GM19438 (cell line): ENCODE measurements around the gene PHLDA3.

Experiments used
- ATAC-seq: cut with Tn5 transposase; IDR thresholded peaks from one replicate; pipeline ENCODE4 v1.9.1; 2021; ENCODE audit warnings: low read depth; ENCODE audit not compliant: unreplicated experiment

PHLDA3 gene

DNA sequence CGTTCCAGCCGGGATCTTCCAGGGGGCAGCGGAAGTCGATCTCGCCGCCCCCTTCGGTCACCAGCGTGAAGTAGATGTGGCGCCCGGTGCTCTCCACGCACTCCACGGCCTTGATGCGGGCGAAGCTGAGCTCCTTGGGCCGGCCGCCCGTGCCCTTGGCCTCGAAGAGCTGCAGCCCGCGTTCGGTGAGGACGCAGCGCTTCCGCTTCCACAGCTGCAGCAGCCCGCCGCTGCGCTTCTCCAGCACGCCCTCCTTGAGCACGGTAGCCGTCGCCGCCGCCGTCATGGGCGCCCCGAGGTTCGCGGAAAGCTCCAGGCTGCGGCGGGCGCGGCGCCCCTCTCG lies 516 bp downstream of the PHLDA3 start:
- ATAC-seq, result peak; percentile 36

DNA sequence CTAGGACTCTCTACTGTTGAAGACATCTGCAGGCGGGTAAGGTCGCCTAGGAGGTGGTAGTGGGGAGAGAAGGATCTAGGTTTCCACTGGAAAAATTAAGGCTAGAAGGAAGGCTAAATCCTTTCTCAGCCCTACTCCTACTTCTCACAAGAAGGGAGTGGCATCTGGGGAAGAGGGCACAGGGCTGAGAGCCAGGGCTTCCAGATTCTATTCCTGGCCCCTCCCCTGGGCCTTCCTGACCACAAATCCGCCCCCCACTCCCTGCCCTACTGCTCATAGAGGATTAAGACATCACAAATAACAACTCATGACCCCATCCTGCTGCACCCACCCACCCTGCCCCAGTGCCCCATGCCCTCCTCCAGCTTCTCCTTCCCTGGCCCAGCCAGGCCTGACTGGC lies 2.5 kb downstream of the PHLDA3 start:
- no peak for ATAC-seq

DNA sequence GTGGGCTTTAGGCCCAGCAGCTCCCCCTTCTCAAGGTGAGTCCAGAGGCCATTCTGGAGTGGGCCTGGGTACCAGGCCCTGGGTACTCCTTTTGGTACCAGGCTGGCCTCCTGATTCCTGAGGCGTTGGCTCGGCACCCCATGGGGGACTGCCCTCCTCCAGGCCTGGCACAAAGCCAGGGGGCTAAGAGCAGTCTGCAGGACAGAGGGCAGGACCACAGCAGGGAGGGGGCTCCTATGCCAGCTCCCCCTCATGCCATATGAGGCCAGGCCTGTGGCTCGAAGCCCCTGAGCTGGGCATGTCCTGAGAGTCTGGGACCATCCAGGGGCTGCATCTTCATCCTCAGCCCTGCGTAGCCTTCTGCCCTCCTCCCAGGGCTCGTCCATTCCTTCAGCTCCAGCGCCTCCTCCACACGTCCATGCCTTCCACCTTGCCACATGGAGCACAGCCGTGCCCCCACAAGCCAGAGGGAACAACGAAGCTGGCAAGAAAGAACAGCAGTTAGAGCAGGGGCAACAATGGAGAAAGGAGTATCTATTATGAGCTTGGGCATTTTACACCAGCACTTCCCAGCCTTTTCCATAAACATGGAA lies 3.2 kb downstream of the PHLDA3 start:
- ATAC-seq, result no peak

DNA sequence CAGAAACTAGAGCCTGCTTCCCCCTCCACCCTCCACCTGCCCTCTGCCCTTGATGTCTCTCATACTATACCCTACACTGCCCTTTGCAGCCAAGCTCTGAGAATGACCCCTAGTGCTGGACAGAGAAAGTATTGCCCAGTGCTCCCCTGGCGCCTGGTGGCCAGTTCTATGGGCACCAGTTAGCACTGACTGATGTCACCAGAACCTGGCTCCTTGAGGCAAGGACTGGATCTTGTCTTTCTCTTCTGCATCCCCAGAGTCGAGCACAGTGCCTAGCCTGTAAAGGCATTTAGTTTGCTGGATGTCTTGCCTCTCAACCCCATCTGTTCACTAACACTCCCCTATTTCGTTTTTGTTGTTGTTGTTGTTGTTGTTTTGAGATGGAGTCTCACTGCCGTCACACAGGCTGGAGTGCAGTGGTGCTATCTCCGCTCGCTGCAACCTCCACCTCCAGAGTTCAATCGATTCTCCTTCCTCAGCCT lies 5.9 kb downstream of the PHLDA3 start:
- ATAC-seq, result no peak

DNA sequence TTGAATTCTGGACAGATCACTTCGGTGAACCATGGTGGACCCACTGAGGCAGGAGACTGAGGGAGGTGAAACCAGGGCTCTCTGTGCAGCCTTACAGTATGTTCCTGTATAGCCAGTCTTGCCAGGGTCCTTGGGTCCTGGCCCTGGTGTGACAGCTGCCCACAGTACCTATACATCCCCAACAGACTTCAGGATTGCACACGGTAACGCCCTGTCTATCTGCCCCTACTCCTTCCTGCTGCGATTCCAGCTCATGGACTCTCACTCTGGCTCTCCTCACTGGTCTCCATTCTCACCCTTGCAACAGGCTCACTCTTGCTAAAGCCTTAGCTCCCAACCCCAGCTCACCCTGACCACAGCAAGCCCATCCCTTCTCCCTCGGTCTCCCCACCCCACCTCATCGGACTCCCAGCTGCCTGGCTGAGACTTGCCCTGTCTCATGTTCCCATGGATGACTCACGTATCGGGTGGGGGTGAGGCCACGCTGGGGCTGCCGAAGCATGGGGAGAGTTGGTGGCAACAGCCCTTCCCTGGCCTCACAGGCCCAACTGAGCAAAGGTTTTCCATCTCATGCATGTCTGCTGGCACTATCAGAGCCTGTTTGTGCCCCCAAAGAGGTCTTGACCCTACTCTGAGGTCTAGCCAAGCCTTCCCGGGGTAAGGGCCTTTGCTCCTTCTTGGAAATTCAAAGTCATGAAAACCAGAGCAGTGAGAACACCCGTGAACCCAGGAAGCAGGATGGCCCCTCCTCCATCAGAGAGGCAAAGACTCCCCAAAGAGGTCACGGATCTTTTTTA lies 7.1 kb downstream of the PHLDA3 start:
- ATAC-seq, result no peak

DNA sequence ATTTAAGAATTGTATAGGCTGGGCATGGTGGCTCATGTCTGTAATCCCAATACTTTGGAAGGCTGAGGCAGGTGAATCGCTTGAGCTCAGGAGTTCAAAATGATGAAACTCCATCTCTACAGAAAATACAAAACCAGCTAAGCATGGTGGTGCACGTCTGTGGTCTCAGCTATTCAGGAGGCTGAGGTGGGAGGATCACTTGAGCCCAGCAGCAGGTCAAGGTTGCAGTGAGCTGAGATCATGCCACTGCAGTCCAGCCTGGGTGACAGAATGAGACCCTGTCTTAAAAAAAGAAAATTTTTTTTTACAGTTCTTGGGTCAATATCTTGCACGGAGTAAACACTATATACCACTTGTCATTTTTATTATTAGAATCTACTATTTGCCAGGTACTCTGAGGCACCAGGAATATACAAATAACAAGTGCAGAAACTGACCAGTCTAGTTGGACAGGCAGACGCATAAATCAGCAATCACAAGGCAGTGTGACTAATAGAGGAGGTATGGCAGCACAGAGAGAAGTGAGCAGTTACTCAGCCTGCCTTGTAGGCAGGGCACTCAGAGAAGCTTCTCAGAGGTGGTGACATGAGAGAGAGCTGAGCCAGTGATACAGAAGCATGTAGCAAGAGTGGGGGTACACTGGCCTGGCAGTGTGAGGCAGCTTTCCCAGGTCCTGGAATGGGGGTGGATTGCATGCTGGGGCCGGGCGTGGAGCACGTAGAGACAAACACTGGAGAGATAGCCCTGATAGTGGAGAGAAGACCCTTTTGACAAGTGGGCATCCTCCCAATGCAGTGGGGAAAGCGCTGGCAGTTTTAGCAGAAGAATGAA lies 8.0 kb downstream of the PHLDA3 start:
- no peak for ATAC-seq

DNA sequence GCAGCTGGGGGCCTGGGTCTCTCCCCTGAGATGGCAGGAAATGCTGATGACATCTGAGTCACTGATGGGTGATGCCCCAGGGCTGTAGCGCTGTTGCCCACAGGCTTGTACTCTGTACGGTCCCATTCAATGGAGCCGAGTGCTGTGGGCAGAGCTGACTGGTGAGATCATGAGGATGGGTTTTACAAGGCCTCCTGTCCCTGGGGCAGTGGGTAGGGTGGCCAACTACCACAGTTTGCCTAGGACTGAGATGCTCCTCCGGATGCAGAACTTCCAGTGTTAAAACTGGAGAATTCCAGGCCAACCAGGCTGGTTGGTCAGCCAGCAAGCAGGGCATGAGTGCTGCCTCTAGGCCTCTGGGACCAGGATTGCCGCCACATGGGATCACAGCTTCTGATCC lies 9.2 kb downstream of the PHLDA3 start:
- ATAC-seq, result no peak

DNA sequence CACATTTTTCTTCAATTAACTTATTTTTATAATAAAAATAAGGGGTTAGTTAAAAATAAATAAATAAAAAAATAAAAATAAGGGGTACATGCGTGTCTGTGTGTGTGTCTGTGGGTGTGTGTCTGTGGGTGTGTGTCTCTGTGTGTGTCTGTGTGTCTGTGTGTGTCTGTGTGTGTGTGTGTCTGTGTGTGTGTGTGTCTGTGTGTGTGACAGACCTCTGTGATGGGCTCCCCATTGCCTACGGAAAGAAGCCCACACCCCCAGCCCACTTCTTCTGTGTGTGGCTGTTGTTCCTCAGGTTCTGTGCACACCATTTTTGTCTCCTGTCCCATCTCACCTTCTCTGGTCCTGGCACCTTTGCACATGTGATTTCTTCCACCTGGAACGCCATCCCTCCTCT lies 9.9 kb downstream of the PHLDA3 start:
- no peak for ATAC-seq

DNA sequence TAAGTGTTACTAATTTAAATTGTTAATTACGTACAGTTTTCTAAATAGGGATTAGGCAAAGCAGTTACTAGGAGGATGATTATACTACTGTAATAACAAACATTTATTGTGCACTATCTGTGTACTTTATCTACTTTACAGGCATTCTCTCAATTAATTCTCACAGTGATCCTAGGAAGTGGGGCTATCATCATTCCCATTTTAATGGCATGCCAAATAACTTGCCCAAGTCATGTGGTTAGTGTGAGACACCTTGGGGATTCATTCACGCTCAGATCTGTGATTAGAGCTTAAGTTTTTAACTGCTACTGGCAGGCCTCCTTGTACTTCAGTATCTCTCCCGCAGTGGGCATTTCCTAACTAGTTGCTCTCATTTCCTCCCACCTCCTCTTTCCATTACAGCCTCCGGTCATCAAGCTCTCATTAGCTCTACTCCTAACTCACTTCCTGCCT lies 11.5 kb downstream of the PHLDA3 start:
- no peak for ATAC-seq

DNA sequence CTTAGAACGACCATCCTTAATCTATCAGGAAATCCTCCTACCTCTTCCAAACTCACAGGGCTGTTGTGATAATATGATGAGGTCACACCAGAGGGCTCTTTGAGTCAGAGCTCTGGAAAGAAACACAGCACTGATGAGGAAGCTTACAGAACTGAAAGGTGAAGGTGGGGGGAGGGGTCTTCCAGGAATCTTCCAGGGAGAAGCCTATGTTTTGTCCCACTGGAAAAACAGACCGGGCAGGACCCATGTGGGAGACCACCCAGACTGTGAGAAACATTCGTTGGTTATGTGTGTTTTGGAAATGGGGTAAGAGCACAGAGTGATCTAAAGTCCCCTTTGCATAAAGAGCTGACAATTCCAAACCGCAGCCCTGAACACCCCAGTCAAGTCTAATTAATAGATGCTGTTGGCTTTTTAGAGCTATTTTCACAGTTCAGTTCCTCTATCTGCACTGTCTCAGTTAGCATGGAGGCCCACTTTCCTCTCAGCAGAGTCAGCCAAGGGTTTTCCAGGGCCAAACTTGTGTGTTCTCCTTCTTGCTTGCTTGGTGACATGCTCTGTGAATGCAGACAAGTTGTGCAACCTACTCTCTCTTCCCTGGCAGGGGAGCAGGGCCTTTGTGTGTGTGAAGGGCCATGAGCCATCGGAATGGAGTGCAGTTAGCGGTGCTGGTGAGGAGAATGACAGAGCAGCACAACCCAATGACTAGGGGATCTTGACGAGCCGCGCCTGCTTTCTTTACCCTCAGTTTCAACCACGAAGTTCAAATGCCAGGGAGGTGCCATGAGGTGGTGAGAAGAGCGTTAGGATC lies 12.3 kb downstream of the PHLDA3 start:
- ATAC-seq, result no peak

DNA sequence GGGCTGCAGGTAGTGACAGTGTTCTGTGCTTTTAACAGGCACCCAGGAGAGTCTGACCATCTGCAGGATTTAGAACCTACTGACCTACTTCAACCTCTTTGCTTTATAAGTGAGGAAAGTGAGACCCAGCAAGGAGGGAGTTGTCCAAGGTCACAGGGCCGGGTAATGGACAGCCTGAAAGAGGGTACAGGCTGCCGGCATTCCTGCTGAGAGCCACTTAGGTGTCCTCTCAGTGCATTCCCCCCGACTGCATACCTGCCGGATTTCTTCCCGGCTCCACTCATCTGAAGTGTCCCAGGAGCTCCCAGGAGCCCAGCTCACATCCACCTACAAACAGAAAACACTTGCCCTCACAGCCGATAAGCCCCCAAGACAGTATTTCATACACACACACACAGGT lies 13.9 kb downstream of the PHLDA3 start:
- no peak for ATAC-seq

DNA sequence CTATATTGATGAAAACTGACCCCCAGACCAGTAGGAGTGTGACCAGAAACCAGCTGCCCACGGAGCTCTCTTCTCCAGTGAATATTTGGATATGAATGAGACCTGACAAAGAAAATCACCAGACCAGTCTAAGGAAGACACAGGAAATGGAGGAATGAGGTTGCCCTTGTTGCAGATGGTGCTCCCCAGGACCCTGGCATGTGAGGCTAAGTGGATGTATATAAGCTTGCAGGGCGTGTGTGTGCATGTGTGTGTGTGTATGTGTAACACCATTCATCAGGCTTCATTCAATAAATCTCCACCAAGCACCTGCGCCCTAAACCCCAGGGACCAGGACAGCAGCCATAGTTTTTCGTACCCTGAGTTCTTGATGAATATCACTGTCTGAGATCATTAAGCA lies 14.4 kb downstream of the PHLDA3 start:
- ATAC-seq, result no peak

DNA sequence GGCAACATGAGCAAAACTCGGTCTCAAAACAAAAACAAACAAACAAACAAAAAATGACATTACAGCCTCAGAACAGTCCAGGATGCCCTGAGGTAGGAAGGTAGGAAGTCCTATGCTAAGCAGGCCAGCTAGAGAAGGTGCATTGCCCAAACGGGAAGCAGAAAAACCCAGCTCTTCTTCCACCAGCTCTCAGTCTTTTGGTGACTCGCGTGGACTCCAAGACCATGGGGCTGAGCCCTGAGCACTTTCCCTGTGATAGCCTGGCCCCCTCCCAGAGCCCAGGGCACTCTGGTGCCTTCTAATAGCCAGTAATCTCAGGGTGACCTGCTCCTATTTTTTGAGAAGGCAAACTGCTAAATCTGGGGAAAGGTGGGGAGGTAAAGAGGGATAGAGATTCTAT lies 16.1 kb downstream of the PHLDA3 start:
- ATAC-seq, result no peak

DNA sequence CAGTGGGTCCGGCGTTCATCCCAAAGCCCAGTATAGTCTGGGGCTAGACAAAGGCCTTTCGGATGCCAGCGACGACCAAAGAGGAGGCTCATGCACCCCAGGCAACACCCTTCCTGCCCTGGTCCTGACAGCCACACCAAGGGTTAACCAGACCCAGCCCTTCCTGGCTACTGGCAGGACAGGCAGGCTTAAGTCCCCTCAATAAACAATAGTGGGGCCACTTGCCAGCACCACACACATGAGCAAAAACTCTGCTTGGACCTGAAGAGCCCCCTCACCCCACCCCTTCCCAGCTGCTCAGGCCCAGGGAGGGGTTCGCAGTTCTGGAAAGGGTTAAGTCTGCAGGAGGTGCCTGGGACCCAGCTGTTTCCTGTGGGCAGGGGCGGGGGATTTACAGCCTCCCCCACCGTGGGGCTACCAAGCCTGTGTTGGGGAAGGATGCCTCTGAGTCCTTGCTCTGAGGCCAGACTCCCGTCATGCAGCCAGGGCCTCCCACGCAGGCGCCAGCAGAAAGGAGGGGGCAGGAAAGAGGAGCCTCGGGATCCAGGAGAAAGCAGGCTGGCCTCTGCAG lies 18.2 kb downstream of the PHLDA3 start:
- ATAC-seq, result no peak

DNA sequence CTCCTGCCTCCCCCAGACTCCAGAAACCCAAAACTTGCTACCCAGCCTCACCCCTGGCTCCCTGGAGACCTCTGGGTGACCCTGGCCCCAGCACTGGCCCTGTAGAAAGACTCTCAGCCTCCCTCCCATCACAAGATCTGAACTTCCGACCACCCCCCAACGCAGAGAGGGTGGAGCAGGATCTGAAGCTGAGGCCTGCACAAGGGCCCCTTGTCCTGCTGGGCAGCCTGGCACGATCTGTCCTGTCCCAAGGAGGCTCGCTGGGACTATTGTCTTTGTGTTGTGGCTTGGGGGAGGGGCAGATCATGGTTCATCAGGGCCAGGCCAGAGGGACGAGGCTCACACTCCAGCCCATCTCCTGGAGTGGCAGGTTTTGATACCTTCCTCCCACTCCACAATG lies 20.0 kb downstream of the PHLDA3 start:
- no peak for ATAC-seq

DNA sequence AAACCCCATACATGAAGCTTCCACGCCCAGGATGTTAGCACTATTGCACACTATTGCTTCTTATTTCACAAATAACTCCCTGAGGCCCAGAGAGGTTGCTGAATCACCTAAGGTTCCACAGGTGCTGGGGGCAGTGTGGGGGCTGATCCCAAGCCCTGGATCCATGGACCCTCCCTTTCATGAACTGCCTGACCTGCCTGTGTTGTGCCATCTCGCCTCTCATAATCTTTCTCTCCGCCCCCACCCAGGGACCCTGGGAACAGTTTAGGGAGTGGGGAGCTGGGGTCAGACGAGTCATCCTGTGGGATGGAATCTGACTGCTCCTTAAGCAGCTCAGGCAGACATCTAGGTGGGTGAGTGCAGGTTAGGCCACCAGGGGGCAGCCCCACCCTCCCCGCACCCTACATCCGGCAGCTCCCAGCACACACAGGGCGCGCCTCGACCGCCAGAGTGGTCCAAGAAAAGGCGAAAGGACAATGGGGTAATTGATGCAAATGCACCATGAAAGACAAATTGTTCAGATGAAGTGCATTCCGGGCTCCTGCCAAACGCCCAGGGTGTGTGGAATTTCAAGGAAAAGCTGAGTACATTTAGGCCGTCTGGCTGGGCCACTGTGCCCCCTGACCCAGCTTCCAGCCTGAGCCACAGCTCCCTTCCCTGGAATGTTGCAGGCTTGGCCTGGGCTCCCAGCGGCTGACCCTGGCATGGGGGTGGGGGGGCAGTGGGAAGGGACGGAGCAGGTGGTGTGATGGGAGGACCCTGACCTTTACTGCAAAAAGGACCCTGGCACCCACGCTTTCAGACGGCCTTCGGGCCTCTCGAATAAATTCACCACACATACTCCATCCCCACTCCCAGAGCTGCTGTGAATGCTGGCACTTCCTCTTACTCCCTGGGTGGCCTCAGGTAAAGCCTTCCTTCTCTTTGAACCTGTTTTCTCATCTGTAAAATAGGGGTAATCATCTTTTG lies 20.8 kb downstream of the PHLDA3 start:
- no peak for ATAC-seq

DNA sequence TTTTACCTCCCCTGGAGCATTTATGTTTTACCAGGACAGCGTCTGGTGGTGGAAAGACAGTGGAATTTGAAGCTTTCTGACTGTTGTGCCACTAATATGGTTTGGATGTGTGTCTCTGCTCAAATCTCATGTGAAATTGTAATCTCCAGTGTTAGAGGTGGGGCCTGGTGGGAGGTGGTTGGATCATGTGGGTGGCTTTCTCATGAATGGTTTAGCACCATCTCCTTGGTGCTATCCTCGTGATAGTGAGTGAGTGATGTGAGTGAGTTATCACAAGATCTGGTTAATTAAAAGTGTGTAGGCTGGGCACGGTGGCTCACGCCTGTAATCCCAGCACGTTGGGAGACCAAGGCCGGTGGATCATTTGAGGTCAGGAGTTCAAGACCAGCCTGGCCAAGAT lies 23.7 kb downstream of the PHLDA3 start:
- no peak for ATAC-seq

DNA sequence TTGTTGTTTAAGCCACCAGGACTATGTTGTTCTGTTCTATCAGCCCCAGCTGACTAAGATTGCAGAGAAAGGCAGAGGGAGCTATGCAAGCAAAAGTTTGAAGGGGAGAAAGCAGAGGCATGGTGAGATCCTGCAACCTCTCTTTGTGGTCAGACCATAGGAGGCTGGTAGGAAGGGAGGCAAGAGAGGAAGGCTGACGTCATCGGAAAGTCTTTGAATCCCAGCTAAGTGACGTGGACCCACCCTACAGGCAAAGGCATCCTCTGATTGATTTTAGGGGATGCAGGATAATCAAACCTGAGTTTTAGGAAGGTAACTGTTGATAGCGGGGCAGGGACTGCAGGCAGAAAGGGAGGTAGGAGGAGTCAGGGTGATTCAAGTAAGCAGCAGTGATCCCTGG lies 24.2 kb downstream of the PHLDA3 start:
- ATAC-seq, result no peak

DNA sequence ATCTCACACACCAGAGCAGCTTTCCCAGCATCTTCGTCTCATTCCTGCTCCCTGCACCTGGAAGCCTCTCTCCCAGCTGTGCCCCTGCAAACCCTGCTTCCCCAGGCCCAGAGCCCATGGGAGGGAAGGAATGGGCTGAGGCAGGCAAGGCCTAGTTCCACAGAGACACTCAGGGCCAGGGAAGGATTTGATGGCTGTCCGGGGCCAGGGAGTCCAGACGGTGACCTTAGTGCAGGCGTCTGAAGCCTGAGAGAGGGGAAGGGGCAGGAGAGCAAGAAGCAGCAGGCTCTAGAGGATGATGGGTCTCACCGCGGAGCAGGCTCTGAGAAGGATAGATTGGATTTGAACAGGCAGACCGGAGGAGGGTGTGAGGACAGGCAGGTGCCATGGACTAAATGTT lies 25.2 kb downstream of the PHLDA3 start:
- no peak for ATAC-seq
